ENCODE measurements around the gene CDC6.
"Not testable (repeated sequence)": the region's sequence is repeated elsewhere in the genome, so short reads cannot be mapped to it uniquely, and the experiment has no call there.

CDC6 gene

DNA sequence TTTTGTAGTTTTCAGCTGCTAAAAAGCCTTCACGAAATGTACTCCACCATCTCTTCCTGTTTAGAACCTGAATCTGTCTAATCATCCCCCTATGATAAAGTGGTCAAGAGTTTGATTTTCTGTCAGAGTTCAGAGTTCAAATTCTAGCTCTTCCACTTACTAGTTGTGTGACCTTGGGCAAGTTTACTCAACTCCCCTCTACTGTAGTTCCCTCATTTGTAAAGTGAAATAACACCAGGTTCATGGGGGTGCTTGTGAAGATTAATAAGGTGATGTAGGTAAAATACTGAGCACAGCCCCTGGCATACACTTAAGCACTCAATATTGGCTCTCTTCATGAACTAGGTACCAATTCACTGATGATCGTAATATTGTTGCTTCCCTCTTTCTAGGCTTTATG lies 1.2 kb upstream of the CDC6 start:
- DNase-seq = no peak

GRCh38 chr17:40287159-40287493 lies 553 bp upstream of the CDC6 start:
- no peak for DNase-seq

DNA sequence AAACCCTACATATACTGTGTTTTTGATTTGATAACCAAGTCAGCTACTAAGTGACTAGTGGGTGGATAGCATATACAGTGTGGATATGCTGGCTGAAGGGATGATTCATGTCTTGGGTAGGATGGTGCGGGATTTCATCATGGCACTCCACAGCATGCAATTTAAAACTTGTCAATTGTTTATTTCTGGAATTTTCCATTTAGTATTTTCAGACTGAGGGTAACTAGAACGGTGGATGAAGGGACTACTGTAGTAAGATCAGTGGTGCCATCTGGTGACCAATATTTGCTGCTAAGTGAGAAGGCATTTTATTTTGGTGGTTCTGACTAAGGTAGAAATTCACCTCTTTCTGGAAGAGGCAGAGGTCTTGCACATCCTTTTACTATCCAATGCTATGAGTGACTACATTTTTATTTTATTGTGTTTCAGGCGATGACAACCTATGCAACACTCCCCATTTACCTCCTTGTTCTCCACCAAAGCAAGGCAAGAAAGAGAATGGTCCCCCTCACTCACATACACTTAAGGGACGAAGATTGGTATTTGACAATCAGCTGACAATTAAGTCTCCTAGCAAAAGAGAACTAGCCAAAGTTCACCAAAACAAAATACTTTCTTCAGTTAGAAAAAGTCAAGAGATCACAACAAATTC lies 3.1 kb downstream of the CDC6 start:
- no peak for DNase-seq

DNA sequence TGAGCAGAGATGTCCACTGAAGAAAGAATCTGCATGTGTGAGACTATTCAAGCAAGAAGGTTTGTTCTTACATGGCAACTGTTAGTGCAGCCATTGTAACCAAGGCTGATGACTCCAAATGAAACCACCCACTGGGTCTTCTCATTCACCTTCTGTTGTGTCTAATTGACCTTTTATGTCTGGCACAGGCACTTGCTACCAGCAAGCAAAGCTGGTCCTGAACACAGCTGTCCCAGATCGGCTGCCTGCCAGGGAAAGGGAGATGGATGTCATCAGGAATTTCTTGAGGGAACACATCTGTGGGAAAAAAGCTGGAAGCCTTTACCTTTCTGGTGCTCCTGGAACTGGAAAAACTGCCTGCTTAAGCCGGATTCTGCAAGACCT lies 3.6 kb downstream of the CDC6 start:
- no peak for DNase-seq

- no peak for DNase-seq
These were observed 5.7 kb downstream of the CDC6 start for GRCh38 chr17:40293363-40293762.

DNA sequence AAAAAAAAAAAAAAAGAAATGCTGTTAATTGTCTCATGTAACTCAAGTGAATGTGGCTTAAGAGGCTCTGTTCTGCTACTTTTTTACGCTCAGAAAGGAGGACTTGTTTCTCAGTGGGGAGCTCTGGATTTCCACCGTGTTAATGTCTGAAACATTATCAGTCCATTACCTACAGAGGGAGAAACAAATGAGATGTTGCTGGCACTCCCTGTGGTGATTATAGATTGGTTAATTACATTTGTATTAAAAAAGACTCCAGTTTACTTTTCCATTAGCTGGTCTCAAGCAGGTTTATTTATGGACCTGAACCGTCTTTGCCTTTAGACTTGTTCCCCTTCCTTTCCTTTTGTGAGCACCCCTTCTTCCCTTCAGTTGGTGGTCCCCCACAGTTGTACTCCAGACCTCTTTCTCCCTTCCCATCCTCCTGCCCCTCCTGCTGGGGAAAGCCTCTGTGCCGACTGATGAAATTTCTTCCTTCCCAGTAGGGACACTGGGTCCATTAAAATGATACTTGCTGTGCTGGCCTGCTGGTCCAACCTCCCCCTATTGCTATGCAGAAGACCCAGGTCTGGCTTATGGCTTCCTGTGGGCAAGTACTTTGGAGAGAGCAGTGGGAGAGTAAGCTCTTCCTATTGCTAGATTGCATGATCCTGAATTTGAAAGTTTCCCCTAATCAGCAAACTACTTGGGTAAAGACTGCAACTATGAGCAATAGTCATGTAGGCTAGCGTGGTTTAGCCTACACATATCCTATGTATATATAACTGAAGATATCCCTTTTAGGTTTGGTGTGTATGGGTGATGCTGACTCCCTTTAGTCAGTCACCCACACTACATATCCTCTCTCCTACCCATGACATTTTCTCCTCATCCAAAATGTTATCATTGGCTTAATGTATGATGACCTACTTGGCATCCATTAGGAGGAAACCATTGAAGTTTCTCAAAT lies 8.1 kb downstream of the CDC6 start:
- DNase-seq = no peak

DNA sequence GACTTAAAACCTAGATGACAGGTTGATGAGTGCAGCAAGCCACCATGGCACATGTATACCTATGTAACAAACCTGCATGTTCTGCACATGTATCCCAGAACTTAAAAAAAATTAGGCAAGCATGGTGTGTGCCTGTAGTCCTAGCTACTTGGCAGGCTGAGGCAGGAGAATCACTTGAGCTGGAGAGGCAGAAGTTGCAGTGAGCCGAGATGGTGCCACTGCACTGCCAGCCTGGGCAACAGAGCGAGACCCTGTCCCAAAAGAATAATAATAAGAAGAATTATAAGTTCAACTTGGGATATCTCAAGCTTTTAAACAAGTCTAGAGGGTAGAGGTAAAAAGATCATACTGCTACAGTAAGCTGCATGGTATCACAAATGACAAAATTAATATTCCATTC lies 9.8 kb downstream of the CDC6 start:
- DNase-seq = no peak

- DNase-seq = no peak
These were observed 11.0 kb downstream of the CDC6 start for GRCh38 chr17:40298726-40299125.

DNA sequence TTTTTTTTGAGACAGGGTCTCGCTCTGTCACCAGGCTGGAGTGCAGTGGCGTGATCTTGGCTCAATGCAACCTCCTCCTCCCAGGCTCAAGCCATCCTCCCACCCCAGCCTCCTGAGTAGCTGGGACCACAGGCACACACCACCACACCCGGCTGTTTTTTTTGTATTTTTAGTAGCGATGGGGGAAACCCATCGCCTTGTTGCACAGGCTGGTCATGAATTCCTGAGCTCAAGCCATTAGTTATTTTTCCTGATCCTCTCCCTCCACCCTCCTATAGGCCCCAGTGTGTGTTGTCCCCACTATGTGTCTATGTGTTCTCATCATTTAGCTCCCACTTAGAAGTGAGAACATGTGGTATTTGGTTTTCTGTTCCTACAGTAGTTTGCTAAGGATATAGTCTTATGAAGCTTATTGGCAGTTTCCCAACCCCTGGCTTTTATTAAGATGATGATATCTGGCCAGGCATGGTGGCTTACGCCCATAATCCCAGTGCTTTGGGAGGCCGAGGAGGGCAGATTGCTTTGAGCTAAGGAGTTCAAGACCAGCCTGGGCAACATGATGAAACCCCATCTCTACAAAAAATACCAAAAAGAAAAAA lies 11.6 kb downstream of the CDC6 start:
- not testable (repeated sequence) for DNase-seq

- no peak for DNase-seq
These were observed 13.6 kb downstream of the CDC6 start for GRCh38 chr17:40301315-40301714.

GRCh38 chr17:40303009-40303657 lies 15.5 kb downstream of the CDC6 start:
- DNase-seq = no peak

- no peak for DNase-seq
These were observed 16.3 kb downstream of the CDC6 start for GRCh38 chr17:40303708-40304551.

DNA sequence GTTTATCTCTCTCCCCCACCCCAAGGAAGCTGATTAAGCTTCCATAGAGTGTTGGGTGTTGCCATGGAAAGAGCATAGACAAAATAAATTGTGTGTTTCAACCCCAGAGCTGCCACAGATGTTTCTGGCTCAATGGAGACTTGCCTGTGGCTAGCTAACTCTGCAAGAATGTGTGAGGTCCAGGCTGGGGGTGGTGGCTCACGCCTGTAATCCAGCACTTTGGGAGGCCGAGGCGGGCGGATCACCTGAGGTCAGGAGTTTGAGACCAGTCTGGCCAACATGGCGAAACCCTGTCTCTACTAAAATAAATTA lies 16.8 kb downstream of the CDC6 start:
- DNase-seq = not testable (repeated sequence)

- not testable (repeated sequence) for DNase-seq
These were observed 17.2 kb downstream of the CDC6 start for GRCh38 chr17:40304866-40305265.

DNA sequence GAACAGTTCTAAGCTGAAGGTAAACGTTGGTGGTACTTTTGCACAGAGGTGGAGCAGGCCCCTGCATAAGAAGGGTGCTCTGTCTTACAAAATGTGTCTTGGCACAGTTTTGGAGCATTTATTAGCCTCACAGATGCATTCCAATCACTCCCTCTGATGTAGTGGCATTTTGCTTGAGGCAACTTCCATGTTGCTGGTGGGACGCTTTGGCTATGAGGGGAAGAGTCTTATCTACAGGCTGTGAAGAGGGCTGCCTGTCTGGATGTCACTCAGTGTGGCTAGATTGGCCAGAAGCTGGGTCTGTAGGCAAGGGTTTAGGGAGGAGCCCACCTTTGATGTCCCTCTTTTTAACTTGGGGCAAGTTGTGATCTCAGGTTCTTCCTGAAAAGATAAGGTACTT lies 18.7 kb downstream of the CDC6 start:
- no peak for DNase-seq

GRCh38 chr17:40307001-40307730 lies 19.5 kb downstream of the CDC6 start:
- DNase-seq = no peak

- DNase-seq = no peak
These were observed 20.1 kb downstream of the CDC6 start for GRCh38 chr17:40307740-40308239.

GRCh38 chr17:40309031-40309948 lies 21.6 kb downstream of the CDC6 start, which contains the start of gene RARA:
RARA (plus strand) TSS chr17:40309180; CDS start chr17:40331219, 22,039 bp downstream.
- DNase-seq = peak; percentile 75

- no peak for DNase-seq
These were observed 22.4 kb downstream of the CDC6 start for GRCh38 chr17:40309949-40310510.

All from right kidney (tissue), 1 donor.